Measurements from ENCODE around the gene TEX264.

The TEX264 gene

DNA sequence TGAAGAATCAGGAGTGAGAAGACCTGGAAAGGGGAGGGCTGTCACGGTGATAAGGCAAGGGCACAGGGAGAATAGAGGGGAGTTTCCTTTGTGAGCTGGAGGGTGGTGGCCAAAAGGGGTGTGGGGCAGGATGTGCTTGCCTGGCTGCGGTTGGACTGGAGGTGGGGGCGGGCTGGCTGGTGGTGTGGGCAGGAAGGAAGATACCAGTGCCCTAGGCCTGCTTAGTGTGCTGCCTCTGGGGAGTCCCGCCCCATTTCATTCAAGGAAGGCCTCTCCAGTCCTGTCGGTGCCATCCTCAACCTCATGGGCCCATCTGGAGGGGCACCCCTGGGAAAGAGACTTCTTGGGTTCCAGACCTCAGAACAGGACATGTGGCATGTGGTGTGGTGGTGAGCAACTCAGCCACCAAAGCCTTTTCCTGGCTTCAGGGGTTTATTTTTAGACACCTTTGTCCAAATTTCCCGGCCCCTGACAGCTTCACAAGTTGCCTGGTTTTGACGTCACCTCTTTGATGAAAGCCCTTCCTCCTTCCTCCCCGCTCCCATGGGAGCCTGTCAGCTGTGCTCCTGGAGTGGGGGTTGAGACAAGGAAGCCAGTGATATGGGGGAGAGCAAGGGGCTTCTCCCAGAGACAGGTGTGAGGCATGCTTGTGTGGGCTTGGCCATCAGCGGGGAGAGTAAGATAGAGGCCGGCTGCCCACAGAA is 15.6 kb downstream of the TEX264 start:
- Histone ChIP-seq H3K4me3 (ENCODE audit: low read depth, low read length) (no peak overlapping the region), H3K27ac (no peak overlapping the region), H3K9me3 (ENCODE audit: severe bottlenecking) (no peaks in the 10 kb centered on the region), H3K36me3 (peaks cover 35% of the 10 kb centered on the region), H3K27me3 (ENCODE audit: insufficient read depth, low read depth, severe bottlenecking) (no peaks in the 10 kb centered on the region)
- no peak for DNase-seq
- TF ChIP-seq, protein P1, sequence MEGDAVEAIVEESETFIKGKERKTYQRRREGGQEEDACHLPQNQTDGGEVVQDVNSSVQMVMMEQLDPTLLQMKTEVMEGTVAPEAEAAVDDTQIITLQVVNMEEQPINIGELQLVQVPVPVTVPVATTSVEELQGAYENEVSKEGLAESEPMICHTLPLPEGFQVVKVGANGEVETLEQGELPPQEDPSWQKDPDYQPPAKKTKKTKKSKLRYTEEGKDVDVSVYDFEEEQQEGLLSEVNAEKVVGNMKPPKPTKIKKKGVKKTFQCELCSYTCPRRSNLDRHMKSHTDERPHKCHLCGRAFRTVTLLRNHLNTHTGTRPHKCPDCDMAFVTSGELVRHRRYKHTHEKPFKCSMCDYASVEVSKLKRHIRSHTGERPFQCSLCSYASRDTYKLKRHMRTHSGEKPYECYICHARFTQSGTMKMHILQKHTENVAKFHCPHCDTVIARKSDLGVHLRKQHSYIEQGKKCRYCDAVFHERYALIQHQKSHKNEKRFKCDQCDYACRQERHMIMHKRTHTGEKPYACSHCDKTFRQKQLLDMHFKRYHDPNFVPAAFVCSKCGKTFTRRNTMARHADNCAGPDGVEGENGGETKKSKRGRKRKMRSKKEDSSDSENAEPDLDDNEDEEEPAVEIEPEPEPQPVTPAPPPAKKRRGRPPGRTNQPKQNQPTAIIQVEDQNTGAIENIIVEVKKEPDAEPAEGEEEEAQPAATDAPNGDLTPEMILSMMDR (IDR thresholded peaks at IDR 0.05; ENCODE audit: low read depth, low read length), result no peak

DNA sequence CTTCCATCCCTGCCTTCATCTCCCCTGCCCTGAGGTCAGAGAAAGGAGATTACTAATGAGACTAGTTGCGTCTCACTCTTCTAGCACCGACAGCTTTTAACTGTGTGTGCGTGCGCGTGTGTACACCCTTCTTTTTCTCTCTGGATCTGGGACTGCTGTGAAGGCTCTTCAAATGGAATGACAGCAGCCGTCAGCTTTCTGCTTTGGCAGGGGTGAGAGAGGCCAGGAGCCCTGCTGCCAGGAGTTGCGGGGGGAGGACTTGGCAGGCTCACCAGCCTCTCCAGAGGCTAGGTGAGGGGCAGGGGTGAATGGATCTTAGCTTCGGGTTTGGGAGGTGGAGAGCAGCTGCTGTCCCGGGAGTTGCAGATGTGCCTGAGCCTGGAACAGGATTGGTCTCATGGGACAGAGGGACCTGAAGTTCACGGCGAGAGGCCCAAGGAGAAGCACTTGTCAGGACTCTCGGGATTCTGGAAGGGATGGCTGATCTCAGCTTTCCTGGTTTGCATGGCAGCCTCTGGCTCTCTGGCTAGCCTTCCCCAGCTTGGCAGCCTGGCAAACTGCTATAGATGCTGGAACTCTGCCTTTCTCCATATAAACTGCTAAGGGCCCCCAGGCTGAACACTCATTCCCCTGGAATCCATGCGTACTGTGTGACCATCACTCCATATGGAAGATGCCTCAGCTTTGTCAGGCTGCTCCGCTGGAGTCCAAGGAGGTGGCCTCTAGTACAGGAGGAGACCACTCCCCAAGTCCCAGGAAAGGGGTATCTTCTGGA is 16.6 kb downstream of the TEX264 start:
- TF ChIP-seq, protein P1 (IDR thresholded peaks at IDR 0.05; ENCODE audit: low read depth, low read length), result no peak

DNA sequence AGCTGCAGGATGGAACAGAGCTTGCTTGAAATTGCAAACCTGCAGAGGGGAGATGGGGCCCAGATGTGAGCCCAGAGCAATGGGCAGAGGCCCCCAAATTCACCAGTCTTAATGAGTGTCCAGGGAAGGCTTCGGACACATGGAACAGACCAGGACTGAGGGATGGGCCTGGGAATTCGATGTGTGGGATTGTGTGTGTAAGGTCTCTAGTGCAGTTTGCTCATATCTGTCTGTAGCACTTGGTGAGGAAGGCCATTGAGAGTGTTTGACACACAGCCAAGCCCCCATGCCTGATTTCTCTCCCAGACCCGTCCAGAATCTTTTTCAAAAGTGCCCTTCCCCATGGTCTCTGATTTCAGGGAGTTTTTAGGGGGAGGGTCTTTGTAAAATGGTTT is 17.2 kb downstream of the TEX264 start:
- Histone ChIP-seq H3K4me3 (ENCODE audit: low read depth, low read length) (no peak overlapping the region), H3K27me3 (ENCODE audit: insufficient read depth, low read depth, severe bottlenecking) (no peaks in the 10 kb centered on the region), H3K9me3 (ENCODE audit: severe bottlenecking) (no peaks in the 10 kb centered on the region), H3K36me3 (peaks cover 39% of the 10 kb centered on the region), H3K27ac (no peak overlapping the region)
- no peak for DNase-seq
- TF ChIP-seq, protein P1 (IDR thresholded peaks at IDR 0.05; ENCODE audit: low read depth, low read length), result no peak

More for the DNA sequence above, 16.6 kb downstream of the TEX264 start:
- no peak for DNase-seq
- no peaks in the 10 kb centered on the region for H3K9me3 ChIP-seq (ENCODE audit: severe bottlenecking)
- peaks cover 33% of the 10 kb centered on the region for H3K36me3 ChIP-seq
- H3K27me3 ChIP-seq (ENCODE audit: insufficient read depth, low read depth, severe bottlenecking), result no peaks in the 10 kb centered on the region
- H3K27ac ChIP-seq, result no peak overlapping the region
- no peak overlapping the region for H3K4me3 ChIP-seq (ENCODE audit: low read depth, low read length)

DNA sequence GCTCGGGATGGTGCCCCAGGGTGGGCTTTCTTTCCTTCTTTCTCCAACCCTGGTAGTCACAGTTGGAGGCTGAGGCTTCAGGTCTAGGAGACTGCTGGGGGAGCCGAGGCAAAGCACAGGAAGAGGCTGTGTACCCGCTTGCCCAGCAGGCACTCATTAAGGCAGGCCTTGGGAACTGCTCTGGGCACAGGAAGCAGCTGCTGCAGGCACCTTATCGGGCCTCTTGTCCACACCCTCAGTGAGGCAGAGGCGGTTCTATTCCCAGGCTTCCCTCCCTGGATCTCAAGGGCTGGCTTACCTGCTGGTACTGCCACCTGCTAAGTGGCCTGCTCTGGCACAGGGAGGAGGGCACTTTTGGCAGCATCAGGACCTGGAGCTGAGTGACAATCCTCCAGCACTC is 20.0 kb downstream of the TEX264 start:
- Histone ChIP-seq H3K9me3 (ENCODE audit: severe bottlenecking) (no peaks in the 10 kb centered on the region), H3K4me3 (ENCODE audit: low read depth, low read length) (no peak overlapping the region), H3K27me3 (ENCODE audit: insufficient read depth, low read depth, severe bottlenecking) (no peaks in the 10 kb centered on the region), H3K36me3 (peaks cover 30% of the 10 kb centered on the region), H3K27ac (no peak overlapping the region)
- TF ChIP-seq, protein P1 (IDR thresholded peaks at IDR 0.05; ENCODE audit: low read depth, low read length), result no peak
- DNase-seq, result no peak

DNA sequence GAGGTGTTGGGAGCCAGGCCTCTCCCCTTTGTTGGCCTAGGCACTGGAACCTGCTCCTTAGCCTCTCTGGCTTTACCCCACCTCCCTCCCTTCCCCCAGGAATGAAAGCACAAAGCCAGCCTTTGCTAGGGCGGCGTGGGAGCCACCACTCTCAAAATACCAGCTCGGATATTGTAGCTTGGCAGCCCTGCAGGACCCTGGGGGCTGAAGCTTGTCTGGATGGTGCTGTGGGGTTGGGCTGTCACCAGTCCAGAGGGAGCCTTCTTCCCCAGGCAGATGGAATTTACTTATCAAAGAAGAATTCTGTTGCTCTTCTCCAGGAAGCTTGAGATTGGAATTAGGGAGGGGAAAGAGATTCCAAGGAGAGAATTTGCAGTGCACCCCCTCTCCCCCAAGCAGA is 20.9 kb downstream of the TEX264 start:
- no peaks in the 10 kb centered on the region for H3K9me3 ChIP-seq (ENCODE audit: severe bottlenecking)
- peaks cover 25% of the 10 kb centered on the region for H3K36me3 ChIP-seq
- H3K27ac ChIP-seq, result peak overlapping the region; percentile 66
- H3K27me3 ChIP-seq (ENCODE audit: insufficient read depth, low read depth, severe bottlenecking), result no peaks in the 10 kb centered on the region
- DNase-seq, result no peak
- TF ChIP-seq, protein P1 (IDR thresholded peaks at IDR 0.05; ENCODE audit: low read depth, low read length), result no peak
- H3K4me3 ChIP-seq (ENCODE audit: low read depth, low read length), result no peak overlapping the region
